CD8-positive, alpha-beta memory T cell (primary cell): ENCODE measurements around the gene RCSD1. TPM values are rescaled to one million over a fixed set of nuclear protein-coding genes. Genes with fewer than 3 reads are reported as not detected.

Source experiments
- CTCF ChIA-PET: fragments of 350-600 bp; sonication (Branson Sonifier 250); formaldehyde crosslinking; loops from one replicate; lab custom pipeline; 2021; ENCODE audit warnings: antibody characterized with exemption; lab: Charles Lee
- POLR2A ChIA-PET: fragments of 350-600 bp; sonication (Branson Sonifier 250); formaldehyde crosslinking; loops from one replicate; lab custom pipeline; 2021; ENCODE audit warnings: antibody characterized with exemption; lab: Charles Lee
- DNase-seq, 5 donors: peaks; one replicate each; pipeline versions ENCODE4 v3.0.0 to v3.0.0-alpha.2; 2020 to 2022; ENCODE audit warnings: mixed read lengths in 1 of 5
- H3K27ac ChIP-seq: one replicate; pipeline ENCODE4 v1.7.0; 2013; ENCODE audit warnings: low read depth, mild to moderate bottlenecking, low read length, moderate library complexity
- H3K27me3 ChIP-seq: 2 replicates; pipeline ENCODE4 v1.7.0; 2013; ENCODE audit warnings: low read length, mild to moderate bottlenecking; ENCODE audit not compliant: insufficient read depth, poor library complexity, severe bottlenecking
- H3K36me3 ChIP-seq: 2 replicates; pipeline ENCODE4 v1.7.0; 2013; ENCODE audit warnings: mild to moderate bottlenecking, low read length, moderate library complexity; ENCODE audit not compliant: insufficient read depth
- H3K4me1 ChIP-seq: 2 replicates; pipeline ENCODE4 v1.7.0; 2013; ENCODE audit warnings: mild to moderate bottlenecking, low read length, moderate library complexity; ENCODE audit not compliant: insufficient read depth
- H3K4me3 ChIP-seq: 2 replicates; pipeline ENCODE4 v1.7.0; 2013; ENCODE audit warnings: mild to moderate bottlenecking, low read length
- H3K9me3 ChIP-seq: 2 replicates; pipeline ENCODE4 v1.7.0; 2013; ENCODE audit warnings: mild to moderate bottlenecking, low read length
- H3K27ac Mint-ChIP-seq, 8 donors: one replicate each; pipeline ENCODE4 v1.8.0; 2020 to 2021; ENCODE audit warnings: mixed read lengths in 8 of 8, mild to moderate bottlenecking in 6 of 8, inconsistent platforms in 3 of 8, moderate library complexity in 3 of 8
- H3K27me3 Mint-ChIP-seq, 2 donors: one replicate each; pipeline ENCODE4 v1.8.0; 2020 to 2021; ENCODE audit warnings: mixed read lengths in 2 of 2, mild to moderate bottlenecking in 1 of 2, moderate library complexity in 1 of 2
- H3K36me3 Mint-ChIP-seq, 3 donors: one replicate each; pipeline ENCODE4 v1.8.0; 2020 to 2021; ENCODE audit warnings: mixed read lengths in 3 of 3, inconsistent platforms in 1 of 3, mild to moderate bottlenecking in 1 of 3
- H3K4me1 Mint-ChIP-seq, 3 donors: one replicate each; pipeline ENCODE4 v1.8.0; 2020 to 2021; ENCODE audit warnings: mixed read lengths in 3 of 3, inconsistent platforms in 1 of 3, mild to moderate bottlenecking in 1 of 3
- H3K4me3 Mint-ChIP-seq, 7 donors: one replicate each; pipeline ENCODE4 v1.8.0; 2020 to 2021; ENCODE audit warnings: mixed read lengths in 7 of 7, mild to moderate bottlenecking in 6 of 7, moderate library complexity in 4 of 7, inconsistent platforms in 2 of 7
- H3K9me3 Mint-ChIP-seq, 5 donors: one replicate each; pipeline ENCODE4 v1.8.0; 2020 to 2022; ENCODE audit warnings: mixed read lengths in 5 of 5, mild to moderate bottlenecking in 3 of 5, moderate library complexity in 2 of 5, inconsistent platforms in 1 of 5
- polyA plus RNA-seq: library from polyadenylated mRNA; unstranded; fragments of 300-500 nt; fragmentation: Illumina TruSeq; gene quantifications from one replicate; pipeline ENCODE4 v1.2.3, GENCODE V29; 2021
- total RNA-seq, 2 experiments: library from RNA; stranded (reverse); gene quantifications; one replicate each; pipeline ENCODE4 v1.2.3, GENCODE V29; 2021

The RCSD1 gene
- total and polyA plus RNA-seq, 3 experiments from 2014 or later: 45.9 to 171 (median 47.9) TPM

DNA sequence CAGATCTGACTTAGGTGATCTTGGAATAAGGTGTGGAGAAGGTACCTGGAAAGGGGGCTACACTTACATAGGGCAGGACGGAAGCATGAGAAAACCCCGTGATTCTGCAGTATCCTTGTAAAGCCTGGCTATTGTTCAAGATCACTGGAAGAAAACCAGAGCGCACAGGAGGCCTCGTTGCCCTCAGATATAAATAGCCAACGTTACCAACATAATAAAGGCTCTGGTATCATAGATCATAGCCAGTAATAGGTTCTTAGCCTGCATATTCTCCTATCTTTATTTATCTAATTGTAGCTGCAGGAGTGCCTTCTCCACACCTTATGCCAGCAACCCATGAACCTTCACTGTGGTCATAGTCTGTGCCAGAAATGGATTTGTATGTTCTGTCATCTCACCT lies 55.8 kb downstream of the RCSD1 start:
- CTCF ChIA-PET: interaction anchor here (2.8 to 3.8 kb wide), 4 partner anchors 38 to 91 kb away, joined by 22 to 115 read pairs (median 42); partner anchors contain the start of gene RCSD1
- Mint-ChIP-seq H3K4me3 (no peak overlapping the region), H3K9me3 (no peaks in the 10 kb centered on the region), H3K27me3 (no peaks in the 10 kb centered on the region), H3K27ac (peak overlapping the region in 7 of 8 donors; percentile 3 to 92 (median 49)), H3K36me3 (peaks cover 7 to 78% (median 23%) of the 10 kb centered on the region in 3 donors), H3K4me1 (peaks cover 24 to 43% (median 31%) of the 10 kb centered on the region in 3 donors)
- Histone ChIP-seq H3K9me3 (no peaks in the 10 kb centered on the region), H3K4me3 (no peak overlapping the region), H3K36me3 (peaks cover 78% of the 10 kb centered on the region), H3K27ac (no peak overlapping the region), H3K27me3 (no peaks in the 10 kb centered on the region), H3K4me1 (peaks cover 4% of the 10 kb centered on the region)
- no peak for DNase-seq
- POLR2A ChIA-PET: no interaction called here

DNA sequence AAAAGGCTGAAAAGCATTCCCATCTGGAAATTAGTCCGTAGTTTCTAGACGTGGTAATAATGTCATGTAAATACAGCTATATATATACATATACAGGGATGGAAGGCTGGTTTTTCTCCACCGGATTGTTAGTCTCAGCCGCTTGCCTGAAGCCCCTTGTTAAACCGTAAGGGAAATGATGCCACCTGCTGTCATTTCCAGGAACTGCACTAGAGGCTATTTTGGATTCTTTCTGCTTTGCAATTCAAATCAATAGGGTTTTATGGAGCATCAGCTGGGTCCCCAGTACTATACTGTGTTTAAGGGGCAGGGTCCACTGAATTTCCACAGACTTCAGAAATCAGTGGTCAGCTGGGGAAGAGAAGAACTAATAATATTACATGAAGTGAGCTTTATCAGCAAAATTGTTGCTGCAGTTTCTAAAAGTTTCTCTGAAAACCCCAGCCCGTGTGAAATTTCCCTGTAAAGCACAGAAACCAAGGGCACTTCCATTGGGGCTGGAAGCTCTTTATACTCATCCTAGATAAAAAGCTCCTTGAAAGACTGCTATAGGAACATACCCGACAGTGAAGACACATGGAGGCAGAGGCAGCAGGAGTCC lies 58.0 kb downstream of the RCSD1 start:
- H3K27me3 ChIP-seq: no peaks in the 10 kb centered on the region
- H3K4me1 ChIP-seq: peaks cover 4% of the 10 kb centered on the region
- Mint-ChIP-seq H3K36me3 (peaks cover 7 to 91% (median 29%) of the 10 kb centered on the region in 3 donors), H3K4me3 (peak overlapping the region in 1 of 7 donors; percentile 1), H3K27me3 (no peaks in the 10 kb centered on the region), H3K9me3 (no peaks in the 10 kb centered on the region), H3K4me1 (peaks cover 19 to 34% (median 22%) of the 10 kb centered on the region in 3 donors), H3K27ac (peak overlapping the region; percentile 9 to 91 (median 58))
- H3K36me3 ChIP-seq: peaks cover 80% of the 10 kb centered on the region
- peak; percentile 60 to 79 (median 69) for DNase-seq
- H3K9me3 ChIP-seq: no peaks in the 10 kb centered on the region
- H3K4me3 ChIP-seq: no peak overlapping the region
- CTCF ChIA-PET: interaction anchor here (0.6 to 3.8 kb wide), 41 partner anchors 8 to 180 kb away, joined by 3 to 115 read pairs (median 5); partner anchors contain the start of gene RCSD1
- POLR2A ChIA-PET: interaction anchor here (0.7 to 1.4 kb wide), 6 partner anchors 39 to 131 kb away, joined by 3 to 9 read pairs (median 3); no protein-coding TSS in a partner anchor
- no peak overlapping the region for H3K27ac ChIP-seq

DNA sequence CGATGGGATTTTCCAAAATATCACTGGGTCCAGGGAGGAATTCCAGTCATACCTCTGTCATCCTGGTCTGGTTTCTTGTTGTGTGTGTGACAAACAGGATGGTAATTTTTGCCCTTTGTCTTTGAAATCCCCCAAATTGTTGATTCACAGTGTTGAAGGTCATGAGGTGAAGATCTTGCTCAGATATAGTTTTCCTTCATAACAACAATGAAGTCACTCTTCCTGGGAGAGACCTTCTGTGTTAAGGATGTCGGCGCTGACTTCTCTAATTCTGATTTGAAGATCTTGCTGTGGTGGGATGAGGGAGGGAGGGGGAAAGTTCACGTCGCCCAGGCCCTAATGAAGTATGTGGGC lies 59.5 kb downstream of the RCSD1 start:
- ChIA-PET CTCF (interaction anchor here (1.0 to 1.8 kb wide), 3 partner anchors 52 to 132 kb away, joined by 3 to 16 read pairs (median 4); no protein-coding TSS in a partner anchor), POLR2A (no interaction called here)
- no peak overlapping the region for H3K4me3 ChIP-seq
- DNase-seq: no peak
- H3K4me3 Mint-ChIP-seq: no peak overlapping the region
- H3K9me3 ChIP-seq: no peaks in the 10 kb centered on the region
- H3K4me1 ChIP-seq: peaks cover 4% of the 10 kb centered on the region
- peaks cover 16 to 31% (median 22%) of the 10 kb centered on the region in 3 donors for H3K4me1 Mint-ChIP-seq
- H3K9me3 Mint-ChIP-seq: no peaks in the 10 kb centered on the region
- H3K27ac Mint-ChIP-seq: peak overlapping the region in 4 of 8 donors; percentile 42 to 73 (median 64)
- peaks cover 3 to 91% (median 36%) of the 10 kb centered on the region in 3 donors for H3K36me3 Mint-ChIP-seq
- no peaks in the 10 kb centered on the region for H3K27me3 ChIP-seq
- peaks cover 83% of the 10 kb centered on the region for H3K36me3 ChIP-seq
- no peak overlapping the region for H3K27ac ChIP-seq
- H3K27me3 Mint-ChIP-seq: no peaks in the 10 kb centered on the region

DNA sequence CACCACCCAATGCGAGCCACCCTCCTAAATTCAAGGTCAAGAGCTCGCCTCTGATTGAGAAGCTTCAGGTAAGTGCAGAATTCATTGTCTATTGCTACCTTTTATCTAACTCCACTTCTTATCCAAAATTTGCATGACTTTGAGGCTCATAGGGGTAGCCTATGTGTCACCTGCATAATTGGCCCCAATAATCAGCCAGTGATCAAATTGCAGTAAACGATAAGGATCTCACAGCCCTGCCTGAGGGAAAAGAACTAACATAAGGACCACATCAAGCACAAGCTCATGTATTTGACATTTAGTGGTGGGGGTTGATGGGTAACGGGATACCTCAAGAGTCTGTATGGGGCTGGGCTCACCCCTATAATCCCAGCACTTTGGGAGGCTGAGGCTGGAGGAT lies 60.0 kb downstream of the RCSD1 start:
- CTCF ChIA-PET: interaction anchor here (1.0 to 1.8 kb wide), 4 partner anchors 53 to 133 kb away, joined by 3 to 16 read pairs (median 4); no protein-coding TSS in a partner anchor
- no peaks in the 10 kb centered on the region for H3K27me3 ChIP-seq
- H3K9me3 Mint-ChIP-seq: no peaks in the 10 kb centered on the region
- H3K36me3 Mint-ChIP-seq: peaks cover 3 to 91% (median 40%) of the 10 kb centered on the region in 3 donors
- no peaks in the 10 kb centered on the region for H3K27me3 Mint-ChIP-seq
- no peak overlapping the region for H3K27ac ChIP-seq
- peak overlapping the region in 5 of 8 donors; percentile 24 to 73 (median 58) for H3K27ac Mint-ChIP-seq
- DNase-seq: no peak
- H3K4me3 ChIP-seq: no peak overlapping the region
- POLR2A ChIA-PET: no interaction called here
- no peaks in the 10 kb centered on the region for H3K9me3 ChIP-seq
- peaks cover 83% of the 10 kb centered on the region for H3K36me3 ChIP-seq
- H3K4me1 Mint-ChIP-seq: peaks cover 16 to 32% (median 19%) of the 10 kb centered on the region in 3 donors
- H3K4me1 ChIP-seq: peaks cover 4% of the 10 kb centered on the region
- H3K4me3 Mint-ChIP-seq: no peak overlapping the region

DNA sequence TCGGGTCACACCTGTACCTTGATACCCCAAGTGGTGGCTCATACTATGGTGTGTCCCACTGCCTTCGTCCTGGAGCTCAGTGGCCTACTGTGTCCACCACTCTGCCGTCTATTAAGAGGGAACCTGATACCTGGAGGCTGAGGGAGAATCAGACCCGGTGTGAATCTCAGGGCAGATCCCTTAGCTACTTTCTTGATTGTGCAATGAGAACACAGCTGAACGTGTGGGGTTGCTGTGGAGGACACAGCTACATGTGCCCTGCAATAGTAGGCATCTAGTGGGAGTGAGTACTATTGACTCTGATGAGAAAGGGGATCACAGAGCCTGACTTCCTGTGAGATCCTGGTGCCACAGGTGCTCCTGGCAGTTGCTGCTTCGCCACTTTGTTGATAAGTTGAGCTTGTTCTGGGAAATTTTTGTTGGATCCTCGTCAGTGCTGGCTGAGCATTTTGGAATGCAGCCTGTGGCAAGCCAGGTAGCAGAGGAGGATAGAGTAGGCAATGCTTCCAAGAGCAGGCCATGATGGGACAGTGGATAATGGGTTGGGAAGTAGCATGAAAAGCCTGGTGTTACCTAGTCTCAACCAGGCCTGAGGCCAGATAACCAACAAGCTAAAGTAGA lies 63.5 kb downstream of the RCSD1 start:
- POLR2A ChIA-PET: interaction anchor here (1.2 kb wide), 1 partner anchor 18 kb away, joined by 4 read pairs; no protein-coding TSS in a partner anchor
- Mint-ChIP-seq H3K4me1 (peaks cover 0 to 14% (median 6%) of the 10 kb centered on the region in 3 donors), H3K36me3 (peaks cover 8 to 96% (median 40%) of the 10 kb centered on the region in 3 donors), H3K9me3 (no peaks in the 10 kb centered on the region), H3K27ac (peak overlapping the region in 5 of 8 donors; percentile 29 to 75 (median 60)), H3K4me3 (no peak overlapping the region), H3K27me3 (no peaks in the 10 kb centered on the region)
- Histone ChIP-seq H3K4me3 (no peak overlapping the region), H3K27me3 (no peaks in the 10 kb centered on the region), H3K36me3 (peaks cover 93% of the 10 kb centered on the region), H3K27ac (no peak overlapping the region), H3K4me1 (no peaks in the 10 kb centered on the region), H3K9me3 (no peaks in the 10 kb centered on the region)
- CTCF ChIA-PET: interaction anchor here (0.6 to 1.8 kb wide), 5 partner anchors 12 to 93 kb away, joined by 3 to 6 read pairs (median 4); no protein-coding TSS in a partner anchor
- DNase-seq: no peak

DNA sequence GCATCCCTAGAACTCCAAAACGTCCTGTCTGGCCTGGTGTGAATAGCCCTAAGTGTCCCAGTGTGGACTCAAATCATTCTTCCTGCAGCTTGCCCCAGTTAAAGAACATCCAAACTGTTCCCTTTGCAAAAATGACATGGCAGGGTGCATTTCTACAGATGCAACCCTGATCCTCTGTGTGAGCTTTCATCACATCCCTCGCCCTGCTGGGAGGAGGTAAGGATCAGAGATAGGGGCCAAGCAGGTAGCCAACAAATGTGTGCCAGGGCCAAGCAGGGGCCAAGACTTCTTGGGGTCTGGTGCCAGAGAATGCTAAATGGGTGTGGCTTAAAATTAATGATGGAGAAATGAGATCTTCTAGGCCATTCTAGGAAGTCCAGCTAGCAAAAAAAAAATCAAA lies 64.7 kb downstream of the RCSD1 start:
- Histone ChIP-seq H3K36me3 (peaks cover 94% of the 10 kb centered on the region), H3K27ac (no peak overlapping the region), H3K4me1 (no peaks in the 10 kb centered on the region), H3K9me3 (no peaks in the 10 kb centered on the region), H3K4me3 (no peak overlapping the region), H3K27me3 (no peaks in the 10 kb centered on the region)
- no peaks in the 10 kb centered on the region for H3K27me3 Mint-ChIP-seq
- no peaks in the 10 kb centered on the region for H3K9me3 Mint-ChIP-seq
- peak overlapping the region; percentile 19 to 87 (median 66) for H3K27ac Mint-ChIP-seq
- H3K4me3 Mint-ChIP-seq: no peak overlapping the region
- ChIA-PET POLR2A (no interaction called here), CTCF (interaction anchor here (1.0 to 1.8 kb wide), 5 partner anchors 11 to 94 kb away, joined by 3 to 6 read pairs (median 4); no protein-coding TSS in a partner anchor)
- DNase-seq: no peak
- H3K36me3 Mint-ChIP-seq: peaks cover 11 to 97% (median 41%) of the 10 kb centered on the region in 3 donors
- H3K4me1 Mint-ChIP-seq: peaks cover 7 to 18% (median 8%) of the 10 kb centered on the region in 3 donors

DNA sequence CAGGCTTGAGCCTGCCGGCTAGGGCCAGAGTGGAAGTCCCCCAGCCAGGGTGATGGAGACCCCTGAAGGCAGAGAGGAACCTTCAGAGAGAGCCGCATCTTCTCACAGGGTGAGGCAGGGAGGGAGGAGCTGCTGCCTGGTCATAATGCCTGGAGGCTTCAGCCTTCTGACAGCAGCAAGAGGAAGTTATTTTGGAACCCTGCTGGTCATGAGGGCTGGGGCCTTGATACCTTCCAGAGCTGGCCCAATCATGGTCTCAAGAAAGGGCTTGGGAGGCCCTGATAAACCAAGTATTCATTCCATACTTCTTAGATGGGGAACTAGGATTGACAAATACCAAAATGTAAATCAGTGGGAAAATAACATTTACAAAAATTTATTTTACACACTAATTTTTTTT lies 65.1 kb downstream of the RCSD1 start:
- no peaks in the 10 kb centered on the region for H3K4me1 ChIP-seq
- no peak for DNase-seq
- H3K36me3 ChIP-seq: peaks cover 90% of the 10 kb centered on the region
- H3K27me3 Mint-ChIP-seq: no peaks in the 10 kb centered on the region
- H3K9me3 Mint-ChIP-seq: no peaks in the 10 kb centered on the region
- CTCF ChIA-PET: interaction anchor here (1.5 to 1.8 kb wide), 2 partner anchors 63 to 95 kb away, joined by 4 to 6 read pairs; no protein-coding TSS in a partner anchor
- no peaks in the 10 kb centered on the region for H3K9me3 ChIP-seq
- peaks cover 9 to 17% (median 11%) of the 10 kb centered on the region in 3 donors for H3K4me1 Mint-ChIP-seq
- H3K27ac ChIP-seq: no peak overlapping the region
- peaks cover 12 to 97% (median 45%) of the 10 kb centered on the region in 3 donors for H3K36me3 Mint-ChIP-seq
- no peaks in the 10 kb centered on the region for H3K27me3 ChIP-seq
- no peak overlapping the region for H3K4me3 ChIP-seq
- POLR2A ChIA-PET: no interaction called here
- H3K4me3 Mint-ChIP-seq: no peak overlapping the region
- H3K27ac Mint-ChIP-seq: peak overlapping the region in 7 of 8 donors; percentile 19 to 87 (median 71)
